AG04449 (cell line): Measurements from ENCODE around the gene SSR4.

Source experiments
- CTCF ChIA-PET: fragments of 350-600 bp; formaldehyde crosslinking; extraction: SDS; loops from one replicate; lab custom pipeline; 2021; ENCODE audit warnings: antibody characterized with exemption; lab: Yijun Ruan, JAX
- POLR2A ChIA-PET: fragments of 400-600, 350-600 bp; formaldehyde crosslinking; extraction: SDS; loops from one replicate; lab custom pipeline; 2020; ENCODE audit warnings: antibody characterized with exemption, inconsistent platforms; lab: Yijun Ruan, JAX
- DNase-seq: peaks from one replicate; pipeline ENCODE4 v3.0.0-alpha.2; 2010; ENCODE audit warnings: low read depth, low spot score
- H3K4me3 ChIP-seq: 2 replicates; pipeline ENCODE4 v1.5.1; 2011; ENCODE audit warnings: low read depth, mild to moderate bottlenecking, control low read depth, low read length
- TF ChIP-seq, protein P1 (sequence below): IDR thresholded peaks from one replicate; pipeline ENCODE4 v1.5.1; 2011; ENCODE audit warnings: mild to moderate bottlenecking, moderate library complexity, low read length, control low read depth, inconsistent platforms; ENCODE audit not compliant: insufficient read depth; ENCODE audit errors: missing control alignments

SSR4 gene

DNA sequence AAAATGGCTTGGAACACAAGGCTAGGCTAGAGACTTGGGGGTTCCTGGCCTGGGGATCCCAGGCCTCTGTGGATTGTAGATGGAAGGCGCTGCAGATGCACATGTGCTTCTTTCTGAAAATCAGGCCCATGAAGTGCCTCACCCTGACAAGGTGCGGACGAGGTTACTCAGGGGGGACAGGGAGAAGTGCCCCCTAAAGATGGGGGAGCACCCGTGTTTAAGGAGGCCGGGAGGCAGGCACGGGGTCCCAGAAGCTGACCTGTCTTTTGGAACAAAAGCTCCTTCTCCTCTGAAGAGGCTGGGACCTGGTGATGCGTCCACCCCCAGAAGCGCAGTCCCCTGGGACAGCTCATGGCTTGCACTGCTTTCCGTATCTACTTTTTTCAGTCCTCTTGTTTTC lies 33.4 kb downstream of the SSR4 start:
- TF ChIP-seq, protein P1, sequence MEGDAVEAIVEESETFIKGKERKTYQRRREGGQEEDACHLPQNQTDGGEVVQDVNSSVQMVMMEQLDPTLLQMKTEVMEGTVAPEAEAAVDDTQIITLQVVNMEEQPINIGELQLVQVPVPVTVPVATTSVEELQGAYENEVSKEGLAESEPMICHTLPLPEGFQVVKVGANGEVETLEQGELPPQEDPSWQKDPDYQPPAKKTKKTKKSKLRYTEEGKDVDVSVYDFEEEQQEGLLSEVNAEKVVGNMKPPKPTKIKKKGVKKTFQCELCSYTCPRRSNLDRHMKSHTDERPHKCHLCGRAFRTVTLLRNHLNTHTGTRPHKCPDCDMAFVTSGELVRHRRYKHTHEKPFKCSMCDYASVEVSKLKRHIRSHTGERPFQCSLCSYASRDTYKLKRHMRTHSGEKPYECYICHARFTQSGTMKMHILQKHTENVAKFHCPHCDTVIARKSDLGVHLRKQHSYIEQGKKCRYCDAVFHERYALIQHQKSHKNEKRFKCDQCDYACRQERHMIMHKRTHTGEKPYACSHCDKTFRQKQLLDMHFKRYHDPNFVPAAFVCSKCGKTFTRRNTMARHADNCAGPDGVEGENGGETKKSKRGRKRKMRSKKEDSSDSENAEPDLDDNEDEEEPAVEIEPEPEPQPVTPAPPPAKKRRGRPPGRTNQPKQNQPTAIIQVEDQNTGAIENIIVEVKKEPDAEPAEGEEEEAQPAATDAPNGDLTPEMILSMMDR: no peak
- DNase-seq: no peak
- CTCF ChIA-PET: interaction anchor here (1.0 kb wide), 1 partner anchor 119 kb away, joined by 3 read pairs; no protein-coding TSS in a partner anchor
- POLR2A ChIA-PET: no interaction called here
- H3K4me3 ChIP-seq: no peak overlapping the region

DNA sequence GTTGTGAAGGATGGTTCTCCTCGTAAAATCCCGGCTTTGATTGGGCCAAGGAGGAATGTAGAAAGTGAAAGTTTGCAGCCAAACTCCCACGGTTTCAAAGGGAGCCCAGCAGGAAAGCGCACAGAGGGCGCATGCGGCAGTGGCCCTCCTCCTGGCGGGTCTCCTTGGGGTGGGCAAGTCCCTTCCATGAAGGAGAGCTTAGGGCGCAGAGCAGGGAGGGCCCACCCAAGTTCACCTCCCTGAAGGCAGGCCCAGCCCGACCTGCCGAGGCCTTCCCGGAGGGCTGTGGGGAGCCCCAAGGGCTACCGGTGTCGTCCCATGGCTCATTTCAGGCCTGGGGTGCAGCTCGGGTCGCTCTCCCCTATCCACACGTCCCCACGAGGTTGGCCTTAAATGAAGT lies 33.8 kb downstream of the SSR4 start:
- ChIA-PET POLR2A (no interaction called here), CTCF (interaction anchor here (1.0 kb wide), 1 partner anchor 119 kb away, joined by 3 read pairs; no protein-coding TSS in a partner anchor)
- no peak overlapping the region for H3K4me3 ChIP-seq
- TF ChIP-seq, protein P1: no peak
- no peak for DNase-seq

DNA sequence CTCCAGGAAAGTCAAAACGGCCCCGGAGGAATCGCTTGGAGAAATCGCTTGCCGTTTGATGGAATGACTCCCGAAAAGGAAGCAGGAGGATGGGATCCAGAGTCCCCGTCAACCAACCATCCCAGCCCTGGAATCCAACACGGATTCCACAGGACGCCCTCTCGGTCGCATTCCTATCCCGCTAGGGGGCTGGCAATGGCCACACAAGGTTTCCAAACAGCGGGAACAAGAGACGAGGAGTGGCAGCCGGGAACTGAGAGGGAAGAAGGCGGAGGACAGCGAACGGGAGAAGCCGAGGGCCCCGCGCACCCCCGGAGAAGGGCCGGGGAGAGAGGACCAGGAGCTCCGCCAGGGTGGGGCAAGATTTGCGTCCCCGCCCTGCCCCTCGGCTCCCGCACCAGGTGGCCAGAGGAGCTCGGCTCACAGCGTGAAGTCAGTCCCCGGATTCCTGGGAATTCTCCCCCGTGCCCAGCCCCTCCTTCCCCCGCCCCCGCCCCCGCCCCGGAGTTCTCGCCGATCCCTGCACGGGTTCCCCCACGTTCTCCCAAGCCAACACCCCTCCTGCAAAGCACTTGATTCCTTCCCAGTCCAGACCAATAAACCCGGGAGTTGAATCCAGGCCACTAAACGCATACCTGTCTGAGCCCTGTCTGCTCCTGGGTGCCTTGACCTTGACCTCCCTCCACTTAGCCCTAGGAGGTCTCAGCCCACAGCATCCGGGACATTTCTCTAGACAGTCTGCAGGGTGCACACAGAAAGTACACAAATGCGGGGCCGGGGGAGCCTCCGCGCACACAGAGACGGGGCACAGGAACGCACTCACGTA lies 34.5 kb downstream of the SSR4 start:
- CTCF ChIA-PET: no interaction called here
- H3K4me3 ChIP-seq: no peak overlapping the region
- TF ChIP-seq, protein P1: no peak
- DNase-seq: no peak
- POLR2A ChIA-PET: no interaction called here

DNA sequence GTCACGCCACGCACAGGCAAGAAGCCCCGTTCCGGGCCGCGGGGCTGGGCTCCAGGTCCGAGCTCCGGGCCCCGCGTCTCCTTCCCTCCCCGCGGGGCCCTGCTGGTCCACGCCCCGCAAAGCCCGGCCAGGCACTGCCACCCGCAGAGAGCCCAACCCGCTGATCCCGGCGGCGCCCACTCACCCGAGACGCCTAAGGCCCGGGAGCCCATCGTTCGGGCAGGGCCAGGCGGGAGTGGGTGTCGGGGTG lies 35.0 kb downstream of the SSR4 start:
- no peak for DNase-seq
- TF ChIP-seq, protein P1: no peak
- H3K4me3 ChIP-seq: no peak overlapping the region
- POLR2A ChIA-PET: no interaction called here
- CTCF ChIA-PET: no interaction called here

DNA sequence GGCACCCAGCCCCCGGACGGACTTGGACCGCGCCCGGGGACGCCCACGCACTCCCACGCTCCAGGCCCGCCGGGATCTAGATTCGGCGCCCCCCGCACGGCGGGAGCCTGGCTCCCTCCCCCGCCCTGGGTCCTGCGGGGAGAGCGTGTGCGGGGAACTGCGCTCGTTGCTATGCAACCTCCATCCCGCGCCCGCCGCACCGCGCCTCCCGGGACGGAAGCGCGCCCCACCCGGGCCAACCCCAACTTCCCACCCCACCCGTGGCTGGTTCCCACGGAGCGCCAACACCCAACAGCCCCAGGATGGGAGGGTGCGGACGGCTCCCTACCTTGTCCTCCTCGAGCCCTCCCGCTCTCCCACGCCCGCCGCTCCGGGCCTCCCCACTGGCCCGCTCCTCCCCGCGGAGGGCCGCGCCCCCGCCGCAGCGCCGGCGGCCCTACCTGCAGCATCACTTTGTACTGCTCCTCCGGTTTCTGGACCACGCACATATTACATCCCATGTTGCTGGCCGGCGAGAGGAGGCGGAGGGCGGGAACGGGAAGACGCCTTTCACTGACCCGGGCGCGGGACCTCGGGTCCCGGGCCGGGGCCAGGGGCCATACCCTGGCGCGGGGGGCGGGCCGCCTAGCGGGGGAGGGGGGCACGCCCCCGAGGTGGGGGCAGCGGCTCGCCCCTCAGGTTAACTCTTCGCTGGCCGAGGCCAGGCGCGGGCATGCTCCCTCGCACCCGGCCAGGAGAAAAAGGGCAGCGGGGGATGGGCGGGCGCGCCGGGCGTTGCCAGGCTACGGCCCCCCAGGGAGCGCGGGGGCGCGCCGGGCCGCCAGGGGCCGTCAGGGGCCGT lies 35.6 kb downstream of the SSR4 start, which contains the start of gene PDZD4:
PDZD4 (minus strand) TSS at position 746 of the 841 bp plus-strand sequence; CDS start at position 500, 246 bp downstream.
- DNase-seq: no peak
- H3K4me3 ChIP-seq: no peak within 1 kb of the TSS
- CTCF ChIA-PET: no interaction called here
- POLR2A ChIA-PET: no interaction called here
- TF ChIP-seq, protein P1: no peak
